Activated naive CD8-positive, alpha-beta T cell (primary cell): ENCODE data around the gene PGLYRP1.

ENCODE experiments used
- H3K27ac Mint-ChIP-seq: one replicate; pipeline ENCODE4 v1.8.0; 2021; ENCODE audit warnings: mixed read lengths
- H3K27me3 Mint-ChIP-seq: one replicate; pipeline ENCODE4 v1.8.0; 2021; ENCODE audit warnings: mixed read lengths
- H3K36me3 Mint-ChIP-seq: one replicate; pipeline ENCODE4 v1.8.0; 2021; ENCODE audit warnings: mixed read lengths
- H3K4me1 Mint-ChIP-seq: one replicate; pipeline ENCODE4 v1.8.0; 2021; ENCODE audit warnings: low read depth, mixed read lengths
- H3K4me3 Mint-ChIP-seq: one replicate; pipeline ENCODE4 v1.8.0; 2021; ENCODE audit warnings: mild to moderate bottlenecking, mixed read lengths
- H3K9me3 Mint-ChIP-seq: one replicate; pipeline ENCODE4 v1.8.0; 2021; ENCODE audit warnings: low read depth, mixed read lengths

The PGLYRP1 gene, protein sequence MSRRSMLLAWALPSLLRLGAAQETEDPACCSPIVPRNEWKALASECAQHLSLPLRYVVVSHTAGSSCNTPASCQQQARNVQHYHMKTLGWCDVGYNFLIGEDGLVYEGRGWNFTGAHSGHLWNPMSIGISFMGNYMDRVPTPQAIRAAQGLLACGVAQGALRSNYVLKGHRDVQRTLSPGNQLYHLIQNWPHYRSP

DNA sequence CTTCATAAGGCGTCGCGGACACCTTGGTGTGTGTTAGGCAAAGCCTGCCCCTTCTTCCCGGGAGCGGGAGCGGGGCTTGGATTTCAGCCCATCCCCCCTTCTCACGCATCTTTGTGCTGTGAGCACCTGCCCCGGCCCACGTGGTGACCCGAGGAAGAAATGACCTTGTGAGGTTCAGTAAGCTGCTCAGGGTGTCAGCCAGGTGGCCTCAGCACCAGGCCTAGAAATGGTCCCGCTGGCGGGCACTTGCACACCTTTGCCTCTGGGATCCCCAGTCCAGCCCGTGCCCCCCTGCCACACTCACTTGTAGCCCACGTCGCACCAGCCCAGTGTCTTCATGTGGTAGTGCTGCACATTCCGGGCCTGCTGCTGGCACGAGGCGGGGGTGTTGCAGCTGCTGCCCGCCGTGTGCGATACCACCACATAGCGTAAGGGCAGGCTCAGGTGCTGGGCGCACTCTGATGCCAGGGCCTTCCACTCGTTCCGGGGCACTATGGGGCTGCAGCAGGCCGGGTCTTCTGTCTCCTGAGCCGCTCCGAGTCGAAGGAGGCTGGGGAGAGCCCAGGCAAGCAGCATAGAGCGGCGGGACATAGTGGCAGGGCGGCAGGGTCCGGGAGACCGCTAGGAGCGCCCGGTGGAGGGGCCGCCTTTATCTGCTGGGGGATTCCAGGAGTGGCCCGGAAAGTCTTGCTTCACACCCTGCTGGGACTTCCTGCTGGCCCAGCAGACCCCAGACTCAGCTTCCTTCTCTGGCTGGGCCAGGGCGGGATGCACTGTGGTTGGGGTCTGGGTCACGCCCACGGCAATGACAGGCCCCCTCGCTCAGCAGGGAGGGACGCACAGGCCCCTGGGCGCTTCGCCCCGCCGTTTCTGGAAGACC is at the start of gene PGLYRP1:
Gene PGLYRP1 (minus strand): TSS at position 623 of the 880 bp plus-strand sequence. CDS start 32 bp downstream, at position 591.
- Mint-ChIP-seq H3K9me3 (peaks cover 4% of the 10 kb centered on the region), H3K27ac (no peak within 1 kb of the TSS), H3K27me3 (peaks cover 9% of the 10 kb centered on the region), H3K36me3 (peaks cover 2% of the 10 kb centered on the region), H3K4me3 (no peak within 1 kb of the TSS), H3K4me1 (peaks cover 18% of the 10 kb centered on the region)

DNA sequence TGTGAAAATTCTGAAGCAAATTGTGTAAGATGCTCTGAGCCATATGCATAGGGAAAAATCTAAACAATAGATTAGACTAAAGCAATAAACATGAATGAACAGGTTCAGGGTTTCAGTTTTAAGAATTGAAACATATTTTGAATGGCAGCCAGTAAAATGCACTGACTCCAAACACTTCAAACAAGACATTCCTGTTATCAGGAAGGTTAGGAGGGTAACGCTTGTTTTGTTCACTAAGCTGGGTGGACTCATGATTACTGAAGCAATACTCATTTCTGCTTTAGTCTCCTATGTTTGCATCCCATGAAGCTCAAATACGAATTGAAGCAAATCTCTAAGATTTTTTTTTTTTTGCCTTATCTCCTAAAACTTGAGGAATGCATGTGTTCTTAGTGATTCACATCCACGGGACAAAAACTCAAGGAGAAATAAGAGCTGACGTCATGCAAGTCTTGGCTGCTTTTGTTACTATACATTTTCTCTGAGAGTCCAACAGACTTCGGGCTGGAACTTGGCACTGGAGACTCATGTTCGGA is 47.0 kb upstream of the PGLYRP1 start:
- H3K4me3 Mint-ChIP-seq, result no peak overlapping the region
- H3K27ac Mint-ChIP-seq, result no peak overlapping the region
- no peaks in the 10 kb centered on the region for H3K36me3 Mint-ChIP-seq
- no peaks in the 10 kb centered on the region for H3K9me3 Mint-ChIP-seq
- H3K4me1 Mint-ChIP-seq, result no peaks in the 10 kb centered on the region
- peaks cover 45% of the 10 kb centered on the region for H3K27me3 Mint-ChIP-seq

DNA sequence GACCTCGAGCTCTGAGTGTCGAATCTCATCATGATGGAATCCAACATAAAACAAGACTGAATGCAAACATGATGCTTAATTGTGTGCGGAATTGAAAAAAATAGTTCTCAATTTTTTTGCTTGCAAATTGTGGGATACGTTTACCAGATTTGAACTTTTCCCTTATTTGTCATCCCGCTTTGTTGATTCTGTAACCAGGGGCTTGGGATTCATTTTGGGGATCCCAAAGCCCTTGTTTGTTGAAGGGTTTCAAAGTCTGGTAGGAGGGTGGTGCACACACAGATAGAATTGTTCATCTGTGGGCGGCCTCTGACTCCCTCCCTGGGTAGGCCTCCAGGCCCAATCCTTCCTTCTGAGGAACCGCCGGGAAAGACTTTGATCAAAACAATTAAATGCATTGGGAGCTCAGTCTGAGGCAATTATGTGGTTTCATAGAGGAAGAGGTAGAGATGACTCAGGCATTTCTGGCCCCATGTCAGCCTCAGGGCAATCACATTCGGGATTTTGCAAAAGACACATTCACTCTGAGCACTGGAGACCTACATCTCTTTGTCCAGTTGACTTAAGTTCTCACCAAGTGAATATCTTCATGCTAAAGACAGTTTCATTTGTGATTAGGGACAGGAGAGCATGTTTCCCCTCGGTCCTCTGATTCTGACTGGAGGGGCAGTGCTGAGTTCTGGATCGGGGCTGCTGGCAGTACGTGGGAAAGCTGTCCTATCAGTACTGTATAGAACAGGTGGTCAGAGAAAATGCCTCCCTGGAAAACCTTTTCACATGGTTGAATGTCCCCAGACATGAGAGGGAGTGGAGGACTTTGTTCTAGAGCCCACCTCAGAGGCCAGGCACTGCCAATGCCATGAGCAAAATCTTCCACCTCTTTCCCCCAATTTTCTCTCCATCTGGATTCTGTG is 45.7 kb upstream of the PGLYRP1 start:
- Mint-ChIP-seq H3K27me3 (peaks cover 46% of the 10 kb centered on the region), H3K4me3 (no peak overlapping the region), H3K36me3 (no peaks in the 10 kb centered on the region), H3K9me3 (no peaks in the 10 kb centered on the region), H3K4me1 (no peaks in the 10 kb centered on the region), H3K27ac (no peak overlapping the region)

DNA sequence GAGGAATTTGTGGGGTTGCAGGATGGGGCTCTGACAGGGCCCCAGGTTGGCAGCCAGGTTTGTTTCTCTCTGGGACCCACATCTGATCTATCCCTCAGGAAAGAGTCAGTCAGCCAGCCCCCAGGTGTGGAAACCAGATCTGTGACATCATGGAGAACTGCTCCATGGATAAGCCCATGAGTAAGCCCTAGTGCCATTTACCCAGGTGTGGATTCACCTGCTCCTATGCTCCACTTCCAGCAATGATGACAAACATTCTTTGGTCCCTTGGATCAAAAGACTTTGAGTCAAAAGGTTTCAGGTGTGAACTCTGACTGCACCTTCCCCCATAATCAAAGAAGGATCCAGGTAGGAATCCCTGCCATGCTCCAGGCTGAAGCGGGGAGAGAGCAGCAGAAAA is 44.8 kb upstream of the PGLYRP1 start:
- Mint-ChIP-seq H3K4me1 (no peaks in the 10 kb centered on the region), H3K27me3 (peaks cover 48% of the 10 kb centered on the region), H3K4me3 (no peak overlapping the region), H3K27ac (no peak overlapping the region), H3K9me3 (no peaks in the 10 kb centered on the region), H3K36me3 (no peaks in the 10 kb centered on the region)

DNA sequence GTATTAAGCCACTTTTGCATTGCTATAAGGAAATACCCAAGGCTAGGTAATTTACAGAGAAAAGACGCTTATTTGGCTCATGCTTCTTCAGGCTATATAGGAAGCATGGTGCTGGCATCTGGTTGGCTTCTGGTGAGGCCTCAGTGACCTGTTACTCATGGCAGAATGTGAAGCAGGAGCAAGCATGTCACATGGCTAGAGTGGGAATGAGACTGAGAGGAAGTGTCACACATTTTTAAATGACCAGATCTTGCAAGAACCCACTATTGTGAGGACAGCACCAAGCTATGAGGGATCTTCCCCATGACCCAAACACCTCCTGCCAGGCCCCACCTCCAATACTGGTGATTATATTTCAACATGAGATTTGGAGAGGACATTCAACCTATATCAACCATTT is 43.6 kb upstream of the PGLYRP1 start:
- Mint-ChIP-seq H3K9me3 (no peaks in the 10 kb centered on the region), H3K27ac (no peak overlapping the region), H3K4me3 (no peak overlapping the region), H3K36me3 (peaks cover 2% of the 10 kb centered on the region), H3K27me3 (peaks cover 44% of the 10 kb centered on the region), H3K4me1 (no peaks in the 10 kb centered on the region)

DNA sequence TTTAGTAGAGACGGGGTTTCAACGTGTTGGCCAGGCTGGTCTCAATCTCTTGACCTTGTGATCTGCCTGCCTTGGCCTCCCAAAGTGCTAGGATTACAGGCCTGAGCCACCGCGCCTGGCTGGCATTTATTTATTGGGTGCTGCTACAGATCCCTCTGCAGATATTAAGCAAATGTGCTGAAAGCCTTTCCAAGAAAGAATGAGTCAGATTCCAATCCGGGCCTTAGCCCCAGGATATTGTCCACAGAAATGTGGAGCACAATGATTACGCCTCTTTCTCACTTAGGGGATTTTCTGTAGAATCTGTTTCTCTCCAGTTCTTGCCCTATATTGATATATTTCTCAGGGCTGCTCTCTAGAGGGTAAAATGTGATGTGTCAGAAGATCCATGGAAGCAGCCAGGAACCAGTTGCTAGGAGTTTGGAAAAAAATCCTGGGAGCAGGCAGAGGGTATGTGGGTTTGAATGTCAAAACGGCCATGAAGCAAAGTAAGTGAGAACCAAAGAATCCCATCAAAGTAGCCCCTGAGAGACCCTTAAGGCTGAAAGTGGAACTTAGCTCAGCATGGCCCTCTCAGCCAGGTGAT is 42.7 kb upstream of the PGLYRP1 start:
- H3K36me3 Mint-ChIP-seq, result peaks cover 2% of the 10 kb centered on the region
- no peaks in the 10 kb centered on the region for H3K4me1 Mint-ChIP-seq
- no peak overlapping the region for H3K27ac Mint-ChIP-seq
- no peak overlapping the region for H3K4me3 Mint-ChIP-seq
- H3K9me3 Mint-ChIP-seq, result peaks cover 4% of the 10 kb centered on the region
- H3K27me3 Mint-ChIP-seq, result peaks cover 38% of the 10 kb centered on the region

DNA sequence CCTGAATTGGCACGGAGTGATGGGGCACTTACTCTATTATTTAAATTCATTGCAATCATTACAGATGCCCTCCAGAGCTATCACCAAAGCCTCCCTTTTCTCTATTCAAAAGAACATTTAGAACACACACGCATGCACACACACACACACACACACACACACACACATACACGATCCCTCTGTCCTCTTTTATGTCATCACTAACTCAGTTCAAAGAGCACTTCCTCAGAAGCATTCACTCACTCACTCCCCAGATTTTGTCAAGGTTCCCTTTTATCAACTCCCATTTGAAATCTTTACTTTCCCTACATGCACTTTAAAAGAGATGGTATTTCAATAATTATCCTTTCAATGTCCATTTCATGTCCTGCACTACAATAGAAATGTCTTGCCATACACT is 40.3 kb upstream of the PGLYRP1 start:
- H3K27me3 Mint-ChIP-seq, result peaks cover 46% of the 10 kb centered on the region
- peaks cover 4% of the 10 kb centered on the region for H3K9me3 Mint-ChIP-seq
- peaks cover 6% of the 10 kb centered on the region for H3K36me3 Mint-ChIP-seq
- H3K4me1 Mint-ChIP-seq, result no peaks in the 10 kb centered on the region
- no peak overlapping the region for H3K4me3 Mint-ChIP-seq
- H3K27ac Mint-ChIP-seq, result no peak overlapping the region

DNA sequence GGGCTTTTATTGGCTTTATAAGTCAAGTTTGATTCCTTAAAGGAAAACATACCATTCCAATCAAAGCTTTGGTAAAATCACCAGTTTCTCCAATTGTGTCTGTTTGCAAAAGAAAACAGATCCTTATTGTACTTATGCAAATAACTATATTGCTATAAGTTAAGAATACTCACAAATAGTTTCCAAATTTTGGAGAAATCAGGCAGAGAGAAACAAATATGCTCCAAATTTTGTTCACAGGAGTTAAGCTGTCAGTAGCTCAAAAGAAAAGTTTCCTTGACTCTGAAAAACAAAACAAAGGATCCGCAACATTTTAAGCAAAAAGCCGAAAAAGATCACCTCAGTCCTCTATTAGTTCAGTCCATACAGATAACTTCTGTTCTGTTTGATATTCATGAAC is 37.2 kb upstream of the PGLYRP1 start:
- peaks cover 6% of the 10 kb centered on the region for H3K36me3 Mint-ChIP-seq
- peaks cover 48% of the 10 kb centered on the region for H3K27me3 Mint-ChIP-seq
- H3K4me1 Mint-ChIP-seq, result no peaks in the 10 kb centered on the region
- H3K27ac Mint-ChIP-seq, result no peak overlapping the region
- H3K4me3 Mint-ChIP-seq, result no peak overlapping the region
- peaks cover 4% of the 10 kb centered on the region for H3K9me3 Mint-ChIP-seq

DNA sequence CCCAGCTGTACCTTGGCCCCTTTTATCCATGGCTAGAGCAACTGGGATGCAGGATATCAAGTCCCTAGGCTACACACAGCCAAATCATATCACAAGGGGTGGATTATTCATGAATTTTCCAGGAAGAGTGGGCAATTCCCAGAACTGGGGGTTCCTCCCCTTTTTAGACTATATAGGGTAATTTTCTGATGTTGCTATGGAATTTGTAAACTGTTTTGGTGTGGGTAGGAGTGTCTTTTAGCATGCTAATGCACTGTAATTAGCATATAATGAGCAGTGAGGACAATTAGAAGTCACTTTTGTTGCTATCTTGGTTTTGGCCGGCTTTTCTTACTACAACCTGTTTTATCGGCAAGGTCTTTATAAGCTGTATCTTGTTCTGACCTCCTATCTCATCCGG is 35.9 kb upstream of the PGLYRP1 start:
- Mint-ChIP-seq H3K27me3 (peaks cover 41% of the 10 kb centered on the region), H3K9me3 (peaks cover 4% of the 10 kb centered on the region), H3K27ac (no peak overlapping the region), H3K4me1 (no peaks in the 10 kb centered on the region), H3K36me3 (peaks cover 6% of the 10 kb centered on the region), H3K4me3 (no peak overlapping the region)

DNA sequence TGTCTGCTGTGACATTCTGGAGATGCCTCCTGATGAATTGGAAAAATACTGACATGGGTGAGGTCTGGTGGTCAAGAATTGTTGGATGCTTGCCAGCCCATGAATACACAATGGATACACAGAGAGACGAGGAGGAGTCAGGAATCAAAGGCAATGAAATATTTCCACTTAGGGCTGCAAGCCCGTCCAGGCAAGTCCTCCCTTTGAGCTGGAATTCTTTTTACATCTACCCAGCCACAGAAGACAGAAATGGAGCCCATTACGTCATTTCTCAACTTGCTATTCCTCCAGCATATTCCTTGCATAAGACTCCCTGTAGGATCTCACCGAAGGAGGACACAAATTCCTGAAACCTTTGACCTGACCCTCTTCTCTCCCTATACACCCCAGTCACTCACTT is 33.7 kb upstream of the PGLYRP1 start:
- no peaks in the 10 kb centered on the region for H3K4me1 Mint-ChIP-seq
- H3K36me3 Mint-ChIP-seq, result peaks cover 3% of the 10 kb centered on the region
- no peak overlapping the region for H3K27ac Mint-ChIP-seq
- H3K9me3 Mint-ChIP-seq, result peaks cover 4% of the 10 kb centered on the region
- H3K27me3 Mint-ChIP-seq, result peaks cover 32% of the 10 kb centered on the region
- no peak overlapping the region for H3K4me3 Mint-ChIP-seq

DNA sequence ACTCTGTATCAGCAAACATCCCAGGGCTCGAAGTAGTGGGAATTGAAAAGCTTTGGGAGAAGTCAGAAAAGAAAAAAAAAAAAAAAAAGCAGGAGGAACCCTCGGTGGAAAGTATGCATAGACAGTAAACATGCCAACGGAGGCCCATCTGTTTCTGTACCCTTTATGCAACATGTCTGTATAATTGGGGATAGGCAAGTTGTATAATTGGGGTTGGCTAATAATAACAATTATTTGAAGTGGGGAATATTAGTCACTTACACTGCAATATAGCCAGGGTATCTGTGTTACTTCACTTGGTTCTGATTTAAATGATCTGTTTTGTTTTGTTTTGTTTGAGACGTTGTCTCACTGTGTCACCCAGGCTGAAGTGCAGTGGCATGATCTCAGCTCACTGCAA is 30.0 kb upstream of the PGLYRP1 start:
- H3K27me3 Mint-ChIP-seq, result peaks cover 34% of the 10 kb centered on the region
- no peaks in the 10 kb centered on the region for H3K4me1 Mint-ChIP-seq
- no peak overlapping the region for H3K4me3 Mint-ChIP-seq
- no peaks in the 10 kb centered on the region for H3K9me3 Mint-ChIP-seq
- H3K36me3 Mint-ChIP-seq, result no peaks in the 10 kb centered on the region
- H3K27ac Mint-ChIP-seq, result no peak overlapping the region

DNA sequence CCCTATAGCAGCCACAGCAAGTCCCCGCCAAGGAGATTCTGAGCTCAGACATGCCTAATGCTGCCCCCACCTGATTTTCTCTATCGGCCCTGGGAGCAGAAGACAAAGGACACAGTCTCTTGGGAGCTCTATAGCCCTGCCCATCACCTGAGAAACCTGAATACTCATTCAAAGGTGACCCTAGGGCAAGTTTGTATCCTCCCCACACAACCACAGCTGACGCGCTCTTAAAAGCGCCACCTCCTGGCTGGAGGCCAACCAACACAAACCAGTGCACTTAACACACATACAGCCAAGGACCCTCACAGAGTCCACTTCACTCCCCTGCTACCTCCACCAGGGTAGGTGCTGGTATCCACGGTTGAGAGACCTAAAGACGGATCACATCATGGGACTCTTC is 26.7 kb upstream of the PGLYRP1 start:
- peaks cover 10% of the 10 kb centered on the region for H3K36me3 Mint-ChIP-seq
- H3K9me3 Mint-ChIP-seq, result peaks cover 10% of the 10 kb centered on the region
- H3K27ac Mint-ChIP-seq, result no peak overlapping the region
- H3K4me3 Mint-ChIP-seq, result no peak overlapping the region
- peaks cover 41% of the 10 kb centered on the region for H3K27me3 Mint-ChIP-seq
- no peaks in the 10 kb centered on the region for H3K4me1 Mint-ChIP-seq

DNA sequence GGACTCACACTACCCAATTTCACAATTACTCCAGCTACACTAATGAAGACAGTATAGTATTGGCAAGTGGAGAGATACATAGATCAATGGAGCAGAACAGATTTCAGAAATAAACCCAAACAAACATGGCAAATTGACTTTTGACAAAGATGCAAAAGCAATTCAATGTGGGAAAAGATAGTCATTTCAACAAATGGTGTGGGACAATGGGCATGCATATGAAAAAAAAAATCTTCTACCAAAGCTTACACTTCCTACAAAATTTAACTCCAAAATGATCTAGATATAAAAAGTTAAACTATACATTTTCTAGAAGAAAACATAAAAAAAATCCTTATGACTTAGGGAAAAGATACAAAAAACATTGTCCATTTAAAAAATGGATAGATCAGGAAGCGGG is 20.7 kb upstream of the PGLYRP1 start:
- no peak overlapping the region for H3K4me3 Mint-ChIP-seq
- peaks cover 18% of the 10 kb centered on the region for H3K9me3 Mint-ChIP-seq
- H3K36me3 Mint-ChIP-seq, result peaks cover 25% of the 10 kb centered on the region
- H3K4me1 Mint-ChIP-seq, result no peaks in the 10 kb centered on the region
- no peak overlapping the region for H3K27ac Mint-ChIP-seq
- H3K27me3 Mint-ChIP-seq, result peaks cover 40% of the 10 kb centered on the region

DNA sequence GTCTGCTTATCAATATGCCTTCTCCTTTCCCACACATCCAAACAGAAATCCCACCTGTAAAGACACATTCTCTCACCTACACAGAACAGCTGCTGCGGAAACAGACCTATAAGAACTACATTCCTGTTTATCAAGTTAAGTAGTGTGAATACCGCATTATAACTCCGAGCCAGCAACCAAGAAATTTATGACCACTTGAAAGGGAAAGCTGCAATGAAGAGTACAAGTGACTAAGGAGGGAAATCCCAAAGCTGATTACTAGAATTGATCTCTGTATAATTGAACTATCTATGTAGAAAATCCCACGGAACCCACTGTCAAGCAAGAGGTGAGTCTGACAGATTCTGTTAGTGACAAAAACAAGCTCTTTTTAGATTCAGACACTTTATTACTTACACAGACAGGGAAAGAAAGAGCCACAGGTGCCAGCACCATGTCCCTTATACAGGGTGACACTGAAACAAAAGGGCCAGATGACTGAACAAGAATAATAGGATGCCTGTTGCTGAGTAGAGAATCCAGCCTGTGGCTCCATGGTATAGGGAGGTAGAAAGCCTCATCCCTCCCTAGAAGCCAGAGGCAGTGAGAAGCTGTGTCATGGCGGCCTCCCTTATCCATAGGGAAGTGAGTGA is 19.5 kb upstream of the PGLYRP1 start:
- Mint-ChIP-seq H3K27ac (no peak overlapping the region), H3K27me3 (peaks cover 38% of the 10 kb centered on the region), H3K4me1 (no peaks in the 10 kb centered on the region), H3K36me3 (peaks cover 25% of the 10 kb centered on the region), H3K4me3 (no peak overlapping the region), H3K9me3 (peaks cover 18% of the 10 kb centered on the region)
